IPS-18a (cell line): ENCODE measurements around the gene TAGAP.

Experiments
- H3K27ac ChIP-seq: one replicate; pipeline ENCODE4 v1.5.1; 2013; ENCODE audit warnings: low read length
- H3K27me3 ChIP-seq: one replicate; pipeline ENCODE4 v1.6.1; 2013; ENCODE audit warnings: mild to moderate bottlenecking, low read length; ENCODE audit not compliant: control insufficient read depth, insufficient read depth
- H3K36me3 ChIP-seq: one replicate; pipeline ENCODE4 v1.6.1; 2013; ENCODE audit warnings: low read depth, low read length; ENCODE audit not compliant: control insufficient read depth
- H3K4me1 ChIP-seq: one replicate; pipeline ENCODE4 v1.6.1; 2013; ENCODE audit warnings: low read depth, low read length; ENCODE audit not compliant: control insufficient read depth
- H3K4me3 ChIP-seq: one replicate; pipeline ENCODE4 v1.5.1; 2013; ENCODE audit warnings: low read length
- H3K9ac ChIP-seq: one replicate; pipeline ENCODE4 v1.6.1; 2013; ENCODE audit warnings: mild to moderate bottlenecking, low read length, moderate library complexity
- H3K9me3 ChIP-seq: one replicate; pipeline ENCODE4 v1.6.1; 2013; ENCODE audit warnings: low read depth, low read length; ENCODE audit not compliant: control insufficient read depth

Gene TAGAP

DNA sequence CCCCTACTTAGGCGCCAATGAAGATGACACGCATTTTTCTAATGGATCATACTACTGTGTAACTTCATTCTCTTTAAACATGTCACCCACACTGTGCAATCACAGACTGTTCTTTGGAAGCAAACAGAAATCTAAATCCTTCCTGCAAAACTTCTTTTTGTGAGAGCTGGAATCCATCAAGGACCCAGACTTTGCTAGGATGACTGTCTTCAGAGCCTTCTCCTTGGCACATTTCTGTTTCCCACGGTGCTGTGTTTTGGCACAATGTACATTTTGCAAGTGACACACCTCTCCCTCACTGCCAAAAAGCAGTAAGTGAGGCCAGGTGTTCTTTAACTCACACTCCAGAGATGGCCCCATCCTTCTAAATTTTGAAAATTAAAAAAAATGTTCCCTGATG lies 21.7 kb upstream of the TAGAP start:
- no peak overlapping the region for H3K9ac ChIP-seq
- H3K4me1 ChIP-seq, result peaks cover 13% of the 10 kb centered on the region
- H3K36me3 ChIP-seq, result no peaks in the 10 kb centered on the region
- no peaks in the 10 kb centered on the region for H3K9me3 ChIP-seq
- H3K4me3 ChIP-seq, result no peak overlapping the region
- peaks cover 26% of the 10 kb centered on the region for H3K27me3 ChIP-seq
- no peak overlapping the region for H3K27ac ChIP-seq

DNA sequence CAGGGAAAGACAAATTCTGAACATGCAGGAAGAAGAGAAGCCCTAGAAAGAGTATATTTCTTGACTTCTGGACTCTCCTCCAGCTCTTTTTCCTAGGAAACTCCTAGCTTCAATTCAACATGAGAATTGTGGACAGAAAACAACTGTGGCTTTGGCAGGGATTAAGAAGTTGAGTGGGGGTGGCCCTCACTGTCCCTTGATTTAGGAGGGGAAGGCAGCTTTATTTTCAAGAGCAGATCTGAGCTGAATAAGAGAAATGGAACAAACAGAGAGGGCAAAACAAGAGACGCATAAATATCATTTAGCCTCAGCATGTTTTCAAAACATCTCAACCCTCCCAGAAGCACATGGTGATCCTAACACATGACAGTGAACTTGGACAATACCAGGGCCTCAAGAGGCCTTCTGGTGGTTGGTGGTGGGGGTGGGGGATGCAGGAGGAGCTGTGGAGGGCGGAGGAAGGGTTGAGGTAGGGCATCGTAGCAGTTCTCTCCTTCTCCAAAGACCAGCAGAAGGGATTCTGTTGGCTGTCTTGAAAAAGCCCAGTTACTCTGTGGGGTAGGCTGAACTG lies 21.1 kb upstream of the TAGAP start:
- Histone ChIP-seq H3K27ac (no peak overlapping the region), H3K4me1 (peaks cover 13% of the 10 kb centered on the region), H3K9me3 (no peaks in the 10 kb centered on the region), H3K9ac (no peak overlapping the region), H3K27me3 (peaks cover 26% of the 10 kb centered on the region), H3K4me3 (no peak overlapping the region), H3K36me3 (no peaks in the 10 kb centered on the region)

DNA sequence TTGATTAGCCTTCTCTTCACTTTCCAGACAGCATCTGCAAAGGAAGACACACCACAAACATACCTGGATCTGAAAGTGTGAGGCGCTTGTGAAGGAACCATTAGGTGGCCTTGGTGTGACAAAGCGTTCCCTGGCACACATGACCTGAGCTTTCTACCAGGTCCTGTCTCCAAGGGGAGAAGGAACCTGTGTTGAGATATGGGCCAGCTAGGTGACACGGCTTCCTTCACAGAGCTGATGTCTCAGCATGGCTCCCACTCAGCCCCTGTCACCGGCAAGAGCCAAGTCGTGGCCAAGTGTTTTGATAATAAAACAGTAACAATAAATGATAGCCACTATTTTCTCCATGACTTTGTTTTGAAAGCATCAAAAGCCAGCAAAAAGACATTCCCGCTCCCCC lies 20.3 kb upstream of the TAGAP start:
- Histone ChIP-seq H3K27me3 (peaks cover 23% of the 10 kb centered on the region), H3K4me3 (no peak overlapping the region), H3K36me3 (no peaks in the 10 kb centered on the region), H3K9ac (no peak overlapping the region), H3K9me3 (no peaks in the 10 kb centered on the region), H3K27ac (no peak overlapping the region), H3K4me1 (peaks cover 13% of the 10 kb centered on the region)

DNA sequence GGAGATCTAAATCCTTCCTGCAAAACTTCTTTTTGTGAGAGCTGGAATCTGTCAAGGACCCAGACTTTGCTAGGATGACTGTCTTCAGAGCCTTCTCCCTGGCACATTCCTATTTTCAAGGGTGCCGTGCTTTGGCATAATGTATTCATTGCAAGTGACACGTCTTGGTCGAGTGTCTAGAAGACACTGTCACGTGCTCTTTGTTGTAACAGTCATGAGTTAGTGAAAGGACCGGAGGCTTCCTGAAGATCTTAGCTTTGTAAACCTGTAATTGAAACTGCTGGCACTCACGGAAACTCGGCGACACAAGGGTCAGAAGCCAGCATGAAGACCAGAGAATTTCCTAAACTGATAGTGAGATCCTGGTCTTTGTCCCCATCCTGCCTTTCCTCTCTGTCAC lies 19.7 kb upstream of the TAGAP start:
- no peak overlapping the region for H3K27ac ChIP-seq
- H3K4me3 ChIP-seq, result no peak overlapping the region
- H3K9me3 ChIP-seq, result no peaks in the 10 kb centered on the region
- H3K36me3 ChIP-seq, result no peaks in the 10 kb centered on the region
- no peak overlapping the region for H3K9ac ChIP-seq
- H3K27me3 ChIP-seq, result peaks cover 17% of the 10 kb centered on the region
- H3K4me1 ChIP-seq, result peaks cover 10% of the 10 kb centered on the region

DNA sequence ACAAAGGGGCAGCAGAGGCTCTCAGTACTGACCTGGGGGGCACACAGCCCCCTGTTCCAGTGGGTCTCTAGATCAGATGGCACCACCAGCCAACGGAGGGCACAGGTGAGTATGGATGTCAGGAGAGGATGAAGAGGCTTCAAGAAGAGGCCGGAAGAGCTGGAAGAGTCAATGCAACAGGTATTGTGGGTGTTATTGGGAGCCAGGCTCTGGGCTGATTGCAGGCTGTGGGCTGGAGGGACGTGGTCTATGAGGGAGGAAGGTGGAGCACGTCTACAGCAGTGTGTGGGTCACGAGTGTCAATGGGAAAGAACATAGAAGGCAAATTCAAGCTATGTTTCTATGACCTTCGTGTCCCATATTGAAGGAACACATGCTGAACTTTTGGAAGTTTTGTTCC lies 18.8 kb upstream of the TAGAP start:
- Histone ChIP-seq H3K9me3 (no peaks in the 10 kb centered on the region), H3K4me3 (no peak overlapping the region), H3K36me3 (no peaks in the 10 kb centered on the region), H3K27ac (no peak overlapping the region), H3K4me1 (peaks cover 1% of the 10 kb centered on the region), H3K27me3 (peaks cover 8% of the 10 kb centered on the region), H3K9ac (no peak overlapping the region)

GRCh38 chr6:159062976-159063375 lies 18.2 kb upstream of the TAGAP start:
- Histone ChIP-seq H3K27me3 (peaks cover 2% of the 10 kb centered on the region), H3K4me1 (no peaks in the 10 kb centered on the region), H3K36me3 (no peaks in the 10 kb centered on the region), H3K9me3 (no peaks in the 10 kb centered on the region), H3K27ac (no peak overlapping the region), H3K4me3 (no peak overlapping the region), H3K9ac (no peak overlapping the region)

DNA sequence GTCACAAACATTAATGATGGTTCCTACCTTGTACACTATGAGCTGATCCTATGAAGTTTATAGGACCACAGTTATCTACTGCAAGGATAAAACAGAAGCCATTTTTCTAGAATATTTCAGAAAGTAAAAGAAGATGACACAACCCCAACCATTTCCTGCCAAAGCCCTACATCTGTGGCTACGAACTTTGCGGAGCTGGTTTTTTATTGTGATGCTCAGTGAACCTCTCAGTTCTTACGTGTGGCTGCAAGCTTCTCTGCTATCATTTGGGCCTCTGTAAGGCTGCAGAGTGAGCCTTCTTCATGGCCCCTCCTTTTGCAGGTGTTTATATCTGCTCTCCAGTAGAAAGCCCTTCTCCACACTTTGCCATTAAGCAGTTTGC lies 17.8 kb upstream of the TAGAP start:
- no peak overlapping the region for H3K4me3 ChIP-seq
- no peaks in the 10 kb centered on the region for H3K4me1 ChIP-seq
- H3K9ac ChIP-seq, result no peak overlapping the region
- H3K27ac ChIP-seq, result no peak overlapping the region
- H3K36me3 ChIP-seq, result no peaks in the 10 kb centered on the region
- H3K9me3 ChIP-seq, result no peaks in the 10 kb centered on the region
- no peaks in the 10 kb centered on the region for H3K27me3 ChIP-seq

DNA sequence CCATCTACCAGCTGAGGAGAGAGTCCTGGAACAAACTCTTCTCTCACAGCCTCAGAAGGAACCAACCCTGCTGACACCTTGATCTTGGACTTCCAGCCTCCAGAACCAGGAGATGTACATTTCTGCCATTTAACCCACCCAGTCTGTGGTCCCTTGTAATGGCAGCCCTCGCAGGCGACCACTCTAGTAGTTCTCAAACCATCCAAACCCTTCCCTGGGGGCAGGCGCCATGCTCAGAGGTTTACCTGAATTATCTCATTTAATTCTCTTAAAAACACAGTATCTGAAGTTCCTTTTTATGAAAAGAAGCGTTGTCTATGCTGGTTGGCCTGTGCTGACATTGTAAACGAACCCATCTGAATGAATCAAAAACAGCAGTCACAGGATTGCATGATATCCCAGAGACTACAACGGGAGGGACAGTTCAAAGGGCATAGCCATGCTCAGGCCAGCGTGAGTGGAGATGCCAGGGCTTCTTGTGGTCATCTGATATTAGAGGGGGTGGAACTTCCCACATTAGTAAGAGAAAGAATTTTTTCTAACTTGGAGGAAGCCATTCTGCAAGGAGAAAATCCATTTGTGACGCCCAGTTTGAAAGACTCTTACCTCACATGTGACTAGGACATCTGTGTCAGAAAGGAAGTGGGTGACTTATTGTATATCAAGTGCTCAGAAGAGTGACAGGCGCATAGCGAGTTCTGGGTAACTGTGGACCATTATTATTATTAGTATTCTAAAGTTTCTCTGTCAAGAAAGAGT lies 17.2 kb upstream of the TAGAP start:
- H3K36me3 ChIP-seq, result no peaks in the 10 kb centered on the region
- no peaks in the 10 kb centered on the region for H3K9me3 ChIP-seq
- no peak overlapping the region for H3K4me3 ChIP-seq
- H3K27me3 ChIP-seq, result no peaks in the 10 kb centered on the region
- H3K27ac ChIP-seq, result no peak overlapping the region
- H3K4me1 ChIP-seq, result no peaks in the 10 kb centered on the region
- no peak overlapping the region for H3K9ac ChIP-seq

- no peaks in the 10 kb centered on the region for H3K27me3 ChIP-seq
Observed at GRCh38 chr6:159061146-159061545, 16.4 kb upstream of the TAGAP start.

GRCh38 chr6:159059885-159060506 lies 15.2 kb upstream of the TAGAP start:
- Histone ChIP-seq H3K4me1 (peaks cover 8% of the 10 kb centered on the region), H3K27ac (no peak overlapping the region), H3K9me3 (no peaks in the 10 kb centered on the region), H3K27me3 (no peaks in the 10 kb centered on the region), H3K9ac (no peak overlapping the region), H3K36me3 (no peaks in the 10 kb centered on the region), H3K4me3 (no peak overlapping the region)

More at GRCh38 chr6:159061146-159061545, 16.4 kb upstream of the TAGAP start:
- Histone ChIP-seq H3K9ac (no peak overlapping the region), H3K9me3 (no peaks in the 10 kb centered on the region), H3K27ac (no peak overlapping the region), H3K4me3 (no peak overlapping the region), H3K4me1 (peaks cover 6% of the 10 kb centered on the region), H3K36me3 (no peaks in the 10 kb centered on the region)

GRCh38 chr6:159059141-159059540 lies 14.3 kb upstream of the TAGAP start:
- Histone ChIP-seq H3K4me3 (no peak overlapping the region), H3K4me1 (peaks cover 8% of the 10 kb centered on the region), H3K27me3 (no peaks in the 10 kb centered on the region), H3K36me3 (no peaks in the 10 kb centered on the region), H3K27ac (no peak overlapping the region), H3K9me3 (no peaks in the 10 kb centered on the region), H3K9ac (no peak overlapping the region)

- H3K4me3 ChIP-seq, result no peak overlapping the region
- no peaks in the 10 kb centered on the region for H3K36me3 ChIP-seq
- no peaks in the 10 kb centered on the region for H3K27me3 ChIP-seq
- H3K9me3 ChIP-seq, result no peaks in the 10 kb centered on the region
- H3K27ac ChIP-seq, result no peak overlapping the region
- H3K9ac ChIP-seq, result no peak overlapping the region
- H3K4me1 ChIP-seq, result peaks cover 8% of the 10 kb centered on the region
Observed at GRCh38 chr6:159056899-159057298, 12.1 kb upstream of the TAGAP start.
